Stomach (tissue), 9 donors: ENCODE data around the gene PAN3. TPM values are rescaled to one million over a fixed set of nuclear protein-coding genes. Genes with fewer than 3 reads are reported as not detected.
A peak's percentile ranks its signal among the peaks of the same experiment; 100 is the strongest.

Experiments used
- DNase-seq, 2 donors: peaks; one replicate each; pipeline versions ENCODE4 v3.0.0 to v3.0.0-alpha.2; 2013 to 2019
- H3K27ac ChIP-seq, 5 donors: fragments of 200-600 bp in 4 of 5; sonication (generic) in 4 of 5; one replicate each; pipeline ENCODE4 v1.5.1; 2013 to 2019; ENCODE audit warnings: mild to moderate bottlenecking in 1 of 5, moderate library complexity in 1 of 5
- H3K27me3 ChIP-seq, 3 donors: fragments of 200-600 bp; sonication (generic); one replicate each; pipeline ENCODE4 v1.5.1; 2017 to 2019; ENCODE audit warnings: mixed run types in 1 of 3
- H3K36me3 ChIP-seq, 4 donors: fragments of 200-600 bp; sonication (generic); 1 replicate in 3 of 4; 2 replicates in 1 of 4; pipeline ENCODE4 v1.5.1; 2016 to 2019
- H3K4me1 ChIP-seq, 4 donors: fragments of 200-600 bp; sonication (generic); one replicate each; pipeline ENCODE4 v1.5.1; 2016 to 2019
- H3K4me3 ChIP-seq, 4 donors: fragments of 200-600 bp; sonication (generic) in 3 of 4; one replicate each; pipeline ENCODE4 v1.5.1; 2016 to 2019; ENCODE audit warnings: mild to moderate bottlenecking in 1 of 4
- H3K9me3 ChIP-seq, 4 donors: fragments of 200-600 bp; sonication (generic); one replicate each; pipeline ENCODE4 v1.5.1; 2016 to 2019
- CTCF ChIP-seq, 7 experiments: fragments of 450-650 bp in 4 of 7; fragments of 200-600 bp in 3 of 7; sonication (generic) in 3 of 7; IDR thresholded peaks; one replicate each; pipeline ENCODE4 v1.5.1; 2016 to 2019; ENCODE audit warnings: antibody characterized with exemption in 7 of 7, control low read depth in 2 of 7, mild to moderate bottlenecking in 1 of 7
- EP300 ChIP-seq: sonication (generic); formaldehyde crosslinking; IDR thresholded peaks from one replicate; pipeline ENCODE4 v1.6.1; 2017; ENCODE audit warnings: antibody characterized with exemption
- POLR2A ChIP-seq, 4 donors: fragments of 450-650 bp; IDR thresholded peaks; one replicate each; pipeline ENCODE4 v1.6.1; 2016; ENCODE audit warnings: antibody characterized with exemption in 4 of 4, control low read depth in 2 of 4, mild to moderate bottlenecking in 1 of 4, moderate library complexity in 1 of 4
- POLR2AphosphoS5 ChIP-seq, 3 donors: sonication (generic); formaldehyde crosslinking; IDR thresholded peaks; one replicate each; pipeline ENCODE4 v1.6.1; 2016; ENCODE audit warnings: antibody characterized with exemption in 3 of 3
- WGBS, 5 donors: extraction: QIAGEN DNeasy Blood & Tissue Kit in 3 of 5; methylation state at CpG; one replicate each; pipeline versions ENCODE4 v1.1.5 to v1.1.7; 2013 to 2018; 5-methylcytosine and 5-hydroxymethylcytosine counted together
- intact Hi-C: fragments of 100-400 bp; cut with DNase I; formaldehyde crosslinking; loops from one replicate; pipeline ENCODE4 v1.15.1; 2023; ENCODE audit warnings: low total_unique reads
- polyA plus RNA-seq, 3 donors: library from polyadenylated mRNA; stranded (reverse); fragments of 200-250 nt; gene quantifications; one replicate each; pipeline ENCODE4 v1.2.3, GENCODE V29; 2013
- total RNA-seq, 5 donors: library from RNA; depleted of rRNA; stranded (reverse); fragments of >200 nt; gene quantifications; one replicate each; pipeline versions ENCODE4 v1.1.0 to v1.2.3, GENCODE V29; 2014 to 2016
- donor health status: healthy with polysubstance abuse.
- donor health status: Bipolar disorder and iron deficiency.
- donor health status: healthy.

PAN3 gene
- total and polyA plus RNA-seq, 8 donors, result 3.9 to 68.1 (median 26.0) TPM

- 69 to 76% (median 75%) methylated on average over 11 of the region's 11 CpGs for WGBS, 5 donors
- Histone ChIP-seq H3K36me3 (no peaks in the 10 kb centered on the region), H3K4me1 (peaks cover 0 to 12% (median 2%) of the 10 kb centered on the region in 4 donors), H3K27me3 (peaks cover 0 to 5% (median 0%) of the 10 kb centered on the region in 3 donors), H3K9me3 (no peaks in the 10 kb centered on the region), H3K27ac (no peak overlapping the region), H3K4me3 (no peak overlapping the region)
- DNase-seq, result no peak
- intact Hi-C loops, result no loop called here
- no peak for TF ChIP-seq EP300
- no peak for TF ChIP-seq CTCF (IDR thresholded peaks at IDR 0.05)
- TF ChIP-seq POLR2A (IDR thresholded peaks at IDR 0.05), result no peak
- TF ChIP-seq POLR2AphosphoS5 (IDR thresholded peaks at IDR 0.05), result no peak
Observed at GRCh38 chr13:28322256-28322905, 184.0 kb downstream of the PAN3 start.

DNA sequence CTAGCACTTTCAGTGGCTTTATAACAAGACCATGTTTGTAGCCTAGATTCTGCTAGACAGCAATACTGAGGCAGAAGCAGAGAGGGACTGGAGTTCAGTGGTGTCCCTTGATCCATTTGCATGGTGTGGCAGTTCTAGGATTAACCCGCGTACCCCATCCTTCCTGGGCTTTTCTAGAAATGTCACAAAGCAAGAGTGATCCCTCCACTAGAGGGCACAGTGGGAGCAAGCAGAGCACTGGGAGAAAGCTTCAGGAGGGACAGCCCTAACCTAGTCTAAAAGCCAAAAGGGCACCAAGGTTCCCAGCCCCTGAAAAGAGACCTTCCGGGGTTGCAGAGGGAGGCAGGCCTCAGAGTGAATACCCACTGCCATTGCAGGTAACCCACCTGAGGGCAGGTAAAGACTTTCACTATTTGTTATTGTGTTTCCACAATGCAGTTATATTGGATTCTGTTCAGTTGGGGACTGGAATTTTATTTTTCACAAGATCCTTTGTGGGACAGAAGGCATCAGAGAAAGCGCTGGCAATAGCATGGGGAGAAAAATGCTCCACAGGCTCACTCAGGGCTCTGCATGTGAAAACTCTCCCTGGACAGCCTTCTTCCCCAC is 185.9 kb downstream of the PAN3 start:
- peak; percentile 51 to 81 for DNase-seq
- Histone ChIP-seq H3K9me3 (no peaks in the 10 kb centered on the region), H3K4me3 (no peak overlapping the region), H3K27ac (peak overlapping the region in 1 of 5 donors; percentile 0), H3K4me1 (peaks cover 0 to 12% (median 2%) of the 10 kb centered on the region in 4 donors), H3K36me3 (no peaks in the 10 kb centered on the region), H3K27me3 (peaks cover 0 to 17% (median 0%) of the 10 kb centered on the region in 3 donors)
- WGBS, 5 donors, result 21 to 42% (median 28%) methylated on average over 4 of the region's 4 CpGs
- TF ChIP-seq EP300 (no peak), POLR2AphosphoS5 (IDR thresholded peaks at IDR 0.05) (peak in 1 of 3 donors; percentile 22), POLR2A (IDR thresholded peaks at IDR 0.05) (no peak), CTCF (IDR thresholded peaks at IDR 0.05) (peak in 5 of 7 experiments; percentile 26 to 68 (median 45))
- intact Hi-C loops, result no loop called here

GRCh38 chr13:28325022-28325421 is 186.7 kb downstream of the PAN3 start:
- TF ChIP-seq POLR2A (IDR thresholded peaks at IDR 0.05) (no peak), EP300 (no peak), POLR2AphosphoS5 (IDR thresholded peaks at IDR 0.05) (no peak), CTCF (IDR thresholded peaks at IDR 0.05) (no peak)
- intact Hi-C loops, result no loop called here
- 46 to 74% (median 54%) methylated on average over 2 of the region's 2 CpGs for WGBS, 5 donors
- Histone ChIP-seq H3K9me3 (no peaks in the 10 kb centered on the region), H3K36me3 (no peaks in the 10 kb centered on the region), H3K4me1 (peaks cover 0 to 12% (median 2%) of the 10 kb centered on the region in 4 donors), H3K27me3 (peaks cover 0 to 19% (median 0%) of the 10 kb centered on the region in 3 donors), H3K4me3 (no peak overlapping the region), H3K27ac (no peak overlapping the region)
- DNase-seq, result no peak

DNA sequence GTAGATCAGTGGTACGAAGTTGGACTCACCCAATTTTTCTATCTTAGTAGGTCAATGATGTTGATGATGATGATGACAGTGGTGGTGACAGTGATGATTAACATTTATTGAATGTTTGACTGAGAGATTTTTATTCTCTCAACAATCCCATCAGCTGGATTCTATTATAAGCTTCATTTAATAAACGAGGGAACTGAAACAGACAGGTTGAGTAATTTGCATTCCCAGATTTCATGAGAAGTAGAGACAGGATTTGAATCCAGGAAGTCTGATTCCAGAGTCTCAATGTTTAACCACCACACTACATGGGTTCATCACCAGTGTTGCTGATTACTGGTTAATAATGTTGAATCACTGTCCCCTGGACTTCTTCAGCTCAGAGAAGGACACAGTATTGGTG is 187.7 kb downstream of the PAN3 start:
- H3K27ac ChIP-seq, result no peak overlapping the region
- intact Hi-C loops, result no loop called here
- TF ChIP-seq POLR2AphosphoS5 (IDR thresholded peaks at IDR 0.05), result no peak
- TF ChIP-seq EP300, result no peak
- no peak for TF ChIP-seq POLR2A (IDR thresholded peaks at IDR 0.05)
- no peak for TF ChIP-seq CTCF (IDR thresholded peaks at IDR 0.05)
- WGBS, 5 donors, result 70 to 84% (median 81%) methylated on average over 2 of the region's 2 CpGs
- no peak for DNase-seq
- H3K9me3 ChIP-seq, result no peaks in the 10 kb centered on the region
- H3K27me3 ChIP-seq, result peaks cover 0 to 19% (median 0%) of the 10 kb centered on the region in 3 donors
- H3K4me1 ChIP-seq, result peaks cover 0 to 7% (median 2%) of the 10 kb centered on the region in 4 donors
- H3K36me3 ChIP-seq, result no peaks in the 10 kb centered on the region
- H3K4me3 ChIP-seq, result no peak overlapping the region
